Jurkat, Clone E6-1 (cell line): ENCODE data around the gene MAU2.
"Not testable (repeated sequence)": the region's sequence is repeated elsewhere in the genome, so short reads cannot be mapped to it uniquely, and the experiment has no call there.

Experiments used
- DNase-seq: peaks from one replicate; pipeline ENCODE4 v3.0.0-alpha.2; 2011; ENCODE audit warnings: low read depth, low spot score
- H3K4me3 ChIP-seq: 2 replicates; pipeline ENCODE4 v1.5.1; 2011; ENCODE audit warnings: mild to moderate bottlenecking, low read length, control low read depth, moderate library complexity

The MAU2 gene

GRCh38 chr19:19342086-19343015 lies 21.7 kb downstream of the MAU2 start:
- no peak overlapping the region for H3K4me3 ChIP-seq
- DNase-seq: no peak

GRCh38 chr19:19343016-19343362 lies 22.4 kb downstream of the MAU2 start:
- DNase-seq: no peak
- no peak overlapping the region for H3K4me3 ChIP-seq

- no peak for DNase-seq
- no peak overlapping the region for H3K4me3 ChIP-seq
These were observed 23.1 kb downstream of the MAU2 start for GRCh38 chr19:19343762-19344161.

GRCh38 chr19:19345232-19345631 lies 24.6 kb downstream of the MAU2 start:
- DNase-seq: no peak
- H3K4me3 ChIP-seq: no peak overlapping the region

- no peak overlapping the region for H3K4me3 ChIP-seq
- DNase-seq: no peak
These were observed 25.3 kb downstream of the MAU2 start for GRCh38 chr19:19345970-19346369.

- H3K4me3 ChIP-seq: no peak overlapping the region
- no peak for DNase-seq
These were observed 26.9 kb downstream of the MAU2 start for GRCh38 chr19:19347401-19348110.

GRCh38 chr19:19348266-19348665 lies 27.6 kb downstream of the MAU2 start:
- H3K4me3 ChIP-seq: no peak overlapping the region
- DNase-seq: no peak

- no peak for DNase-seq
- no peak overlapping the region for H3K4me3 ChIP-seq
These were observed 28.7 kb downstream of the MAU2 start for GRCh38 chr19:19349365-19349764.

- not testable (repeated sequence) for H3K4me3 ChIP-seq, DNase-seq
These were observed 30.1 kb downstream of the MAU2 start for GRCh38 chr19:19350756-19351155.

- H3K4me3 ChIP-seq: no peak overlapping the region
- no peak for DNase-seq
These were observed 32.2 kb downstream of the MAU2 start for GRCh38 chr19:19352823-19353222.

GRCh38 chr19:19354007-19354406 lies 33.4 kb downstream of the MAU2 start:
- no peak overlapping the region for H3K4me3 ChIP-seq
- no peak for DNase-seq

GRCh38 chr19:19354932-19355331 lies 34.3 kb downstream of the MAU2 start:
- no peak for DNase-seq
- no peak overlapping the region for H3K4me3 ChIP-seq

GRCh38 chr19:19355606-19356139 lies 35.0 kb downstream of the MAU2 start:
- no peak for DNase-seq
- no peak overlapping the region for H3K4me3 ChIP-seq

GRCh38 chr19:19356500-19356899 lies 35.9 kb downstream of the MAU2 start:
- no peak overlapping the region for H3K4me3 ChIP-seq
- no peak for DNase-seq

- DNase-seq: no peak
These were observed 36.4 kb downstream of the MAU2 start for GRCh38 chr19:19356901-19357566.

GRCh38 chr19:19361075-19361594 lies 40.5 kb downstream of the MAU2 start:
- H3K4me3 ChIP-seq: no peak overlapping the region

More at GRCh38 chr19:19356901-19357566, 36.4 kb downstream of the MAU2 start:
- no peak overlapping the region for H3K4me3 ChIP-seq

GRCh38 chr19:19362075-19362474 lies 41.4 kb downstream of the MAU2 start:
- no peak overlapping the region for H3K4me3 ChIP-seq

More at GRCh38 chr19:19361075-19361594, 40.5 kb downstream of the MAU2 start:
- DNase-seq: peak; percentile 73

GRCh38 chr19:19366434-19367396 lies 46.1 kb downstream of the MAU2 start:
- H3K4me3 ChIP-seq: no peak overlapping the region
- peak; percentile 80 for DNase-seq

More at GRCh38 chr19:19362075-19362474, 41.4 kb downstream of the MAU2 start:
- no peak for DNase-seq
